IPS DF 4.7 (cell line): ENCODE measurements around the gene TEX261.
"Not testable (repeated sequence)": the region's sequence is repeated elsewhere in the genome, so short reads cannot be mapped to it uniquely, and the experiment has no call there.

Source experiments
- DNase-seq: peaks from one replicate; pipeline ENCODE4 v3.0.0-alpha.2; 2013; ENCODE audit warnings: low spot score; ENCODE audit errors: extremely low read depth

Gene TEX261

GRCh38 chr2:70994699-70995425, at the start of gene TEX261:
Gene TEX261, minus strand, starts transcription at chr2:70994873. Its CDS starts 116 bp downstream, at chr2:70994757.
- no peak for DNase-seq

- DNase-seq = no peak
These were observed 49.1 kb upstream of the TEX261 start for GRCh38 chr2:71043531-71044407.

- no peak for DNase-seq
These were observed 47.6 kb upstream of the TEX261 start for GRCh38 chr2:71042287-71042686.

GRCh38 chr2:71036296-71036695, 41.6 kb upstream of the TEX261 start:
- DNase-seq = not testable (repeated sequence)

GRCh38 chr2:71023553-71024243, 29.0 kb upstream of the TEX261 start:
- not testable (repeated sequence) for DNase-seq

GRCh38 chr2:71021394-71021793, 26.7 kb upstream of the TEX261 start:
- not testable (repeated sequence) for DNase-seq

- not testable (repeated sequence) for DNase-seq
These were observed 25.3 kb upstream of the TEX261 start for GRCh38 chr2:71019989-71020388.

- DNase-seq = no peak
These were observed 24.0 kb upstream of the TEX261 start for GRCh38 chr2:71018625-71019024.

GRCh38 chr2:71011786-71012185, 17.1 kb upstream of the TEX261 start:
- DNase-seq = not testable (repeated sequence)

- DNase-seq = no peak
These were observed 13.7 kb upstream of the TEX261 start for GRCh38 chr2:71008342-71008741.

- no peak for DNase-seq
These were observed 12.5 kb upstream of the TEX261 start for GRCh38 chr2:71006955-71007799.

GRCh38 chr2:71006323-71006722, 11.7 kb upstream of the TEX261 start:
- DNase-seq = no peak

- no peak for DNase-seq
These were observed 10.9 kb upstream of the TEX261 start for GRCh38 chr2:71005271-71006202.

GRCh38 chr2:71004857-71005256, 10.2 kb upstream of the TEX261 start:
- DNase-seq = no peak

- no peak for DNase-seq
These were observed 9.5 kb upstream of the TEX261 start for GRCh38 chr2:71003966-71004755.

- no peak for DNase-seq
These were observed 8.7 kb upstream of the TEX261 start for GRCh38 chr2:71003396-71003795.

GRCh38 chr2:71001981-71002570, 7.4 kb upstream of the TEX261 start:
- DNase-seq = no peak

GRCh38 chr2:71001592-71001927, 6.9 kb upstream of the TEX261 start:
- no peak for DNase-seq
